ENCODE results near the gene SLC25A33. TPM values are rescaled to one million over a fixed set of nuclear protein-coding genes. Genes with fewer than 3 reads are reported as not detected.
A peak's percentile ranks its signal among the peaks of the same experiment; 100 is the strongest.
"Not testable (repeated sequence)": the region's sequence is repeated elsewhere in the genome, so short reads cannot be mapped to it uniquely, and the experiment has no call there.

The SLC25A33 gene
- total RNA-seq, 1 donor from 2014 or later = 1.6 TPM

DNA sequence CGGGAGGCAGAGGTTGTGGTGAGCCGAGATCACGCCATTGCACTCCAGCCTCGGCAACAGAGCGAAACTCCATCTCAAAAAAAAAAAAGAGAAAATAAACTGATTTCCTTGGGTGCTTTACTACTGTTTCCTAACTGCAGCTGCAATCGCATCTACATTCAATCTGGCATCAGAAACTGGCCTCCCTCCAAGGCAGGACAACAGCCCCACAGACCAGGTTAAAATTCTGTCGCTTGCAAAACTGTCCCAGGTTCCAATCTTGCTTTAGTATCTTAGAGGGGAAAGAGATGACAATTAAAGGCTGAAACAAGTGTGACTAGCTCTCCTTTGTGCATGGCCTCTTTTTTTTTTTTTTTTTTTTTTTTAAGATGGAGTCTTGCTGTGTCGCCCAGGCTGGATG lies 32.4 kb upstream of the SLC25A33 start:
- Histone ChIP-seq H3K4me3 (ENCODE audit: low read length in 3 of 3) (no peak overlapping the region), H3K9me3 (ENCODE audit: control insufficient read depth in 3 of 3, low read length in 3 of 3) (no peaks in the 10 kb centered on the region)

DNA sequence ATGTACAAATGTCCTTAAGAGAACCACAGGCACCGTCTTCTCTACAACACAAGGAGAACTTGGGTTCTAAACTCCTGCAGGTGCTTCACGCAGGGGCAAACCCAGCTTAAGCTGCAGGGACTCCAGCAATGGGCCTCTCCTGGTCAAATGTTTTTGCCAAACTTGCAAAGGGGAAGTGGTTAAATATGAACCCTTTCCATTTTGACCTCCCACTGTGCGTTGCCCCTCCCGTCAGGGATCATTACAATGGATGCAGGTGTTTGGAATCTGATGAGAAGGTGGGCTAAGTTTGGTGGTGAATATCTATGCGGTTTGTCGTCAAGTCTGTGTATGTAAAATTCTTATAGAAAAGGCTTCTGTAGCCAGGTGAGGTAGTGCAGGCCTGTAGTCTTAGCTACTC lies 29.1 kb upstream of the SLC25A33 start:
- Histone ChIP-seq H3K27ac (ENCODE audit: low read depth, low read length) (no peak overlapping the region), H3K27me3 (ENCODE audit: control insufficient read depth in 3 of 3, insufficient read depth in 3 of 3, low read length in 3 of 3) (peaks cover 0 to 3% (median 0%) of the 10 kb centered on the region in 3 donors), H3K4me3 (ENCODE audit: low read length in 3 of 3) (no peak overlapping the region), H3K9ac (ENCODE audit: low read depth in 1 of 3, low read length in 3 of 3) (no peak overlapping the region), H3K4me1 (ENCODE audit: control insufficient read depth in 3 of 3, insufficient read depth in 3 of 3, low read length in 3 of 3) (no peaks in the 10 kb centered on the region), H3K9me3 (ENCODE audit: control insufficient read depth in 3 of 3, low read length in 3 of 3) (no peaks in the 10 kb centered on the region), H3K36me3 (ENCODE audit: control insufficient read depth in 3 of 3, insufficient read depth in 3 of 3, low read length in 3 of 3) (no peaks in the 10 kb centered on the region)

More for the DNA sequence above, 32.4 kb upstream of the SLC25A33 start:
- H3K4me1 ChIP-seq (ENCODE audit: control insufficient read depth in 3 of 3, insufficient read depth in 3 of 3, low read length in 3 of 3) = peaks cover 0 to 5% (median 4%) of the 10 kb centered on the region in 3 donors
- H3K36me3 ChIP-seq (ENCODE audit: control insufficient read depth in 3 of 3, insufficient read depth in 3 of 3, low read length in 3 of 3) = no peaks in the 10 kb centered on the region
- H3K9ac ChIP-seq (ENCODE audit: low read depth in 1 of 3, low read length in 3 of 3) = no peak overlapping the region
- H3K27ac ChIP-seq (ENCODE audit: low read depth, low read length) = no peak overlapping the region
- H3K27me3 ChIP-seq (ENCODE audit: control insufficient read depth in 3 of 3, insufficient read depth in 3 of 3, low read length in 3 of 3) = peaks cover 0 to 3% (median 0%) of the 10 kb centered on the region in 3 donors

- not testable (repeated sequence) for H3K9ac ChIP-seq (ENCODE audit: low read depth in 1 of 3, low read length in 3 of 3); H3K27ac ChIP-seq (ENCODE audit: low read depth, low read length); H3K9me3 ChIP-seq (ENCODE audit: control insufficient read depth in 3 of 3, low read length in 3 of 3); H3K27me3 ChIP-seq (ENCODE audit: control insufficient read depth in 3 of 3, insufficient read depth in 3 of 3, low read length in 3 of 3); H3K36me3 ChIP-seq (ENCODE audit: control insufficient read depth in 3 of 3, insufficient read depth in 3 of 3, low read length in 3 of 3); H3K4me3 ChIP-seq (ENCODE audit: low read length in 3 of 3)
- H3K4me1 ChIP-seq (ENCODE audit: control insufficient read depth in 3 of 3, insufficient read depth in 3 of 3, low read length in 3 of 3) = peaks cover 3 to 13% (median 10%) of the 10 kb centered on the region in 3 donors
Observed at GRCh38 chr1:9515550-9515949, 23.7 kb upstream of the SLC25A33 start.

- Histone ChIP-seq H3K27ac (ENCODE audit: low read depth, low read length) (no peak overlapping the region), H3K9ac (ENCODE audit: low read depth in 1 of 3, low read length in 3 of 3) (no peak overlapping the region), H3K4me1 (ENCODE audit: control insufficient read depth in 3 of 3, insufficient read depth in 3 of 3, low read length in 3 of 3) (peaks cover 3 to 13% (median 11%) of the 10 kb centered on the region in 3 donors), H3K4me3 (ENCODE audit: low read length in 3 of 3) (no peak overlapping the region), H3K27me3 (ENCODE audit: control insufficient read depth in 3 of 3, insufficient read depth in 3 of 3, low read length in 3 of 3) (no peaks in the 10 kb centered on the region), H3K9me3 (ENCODE audit: control insufficient read depth in 3 of 3, low read length in 3 of 3) (no peaks in the 10 kb centered on the region), H3K36me3 (ENCODE audit: control insufficient read depth in 3 of 3, insufficient read depth in 3 of 3, low read length in 3 of 3) (no peaks in the 10 kb centered on the region)
Observed at GRCh38 chr1:9518454-9518998, 20.7 kb upstream of the SLC25A33 start.

DNA sequence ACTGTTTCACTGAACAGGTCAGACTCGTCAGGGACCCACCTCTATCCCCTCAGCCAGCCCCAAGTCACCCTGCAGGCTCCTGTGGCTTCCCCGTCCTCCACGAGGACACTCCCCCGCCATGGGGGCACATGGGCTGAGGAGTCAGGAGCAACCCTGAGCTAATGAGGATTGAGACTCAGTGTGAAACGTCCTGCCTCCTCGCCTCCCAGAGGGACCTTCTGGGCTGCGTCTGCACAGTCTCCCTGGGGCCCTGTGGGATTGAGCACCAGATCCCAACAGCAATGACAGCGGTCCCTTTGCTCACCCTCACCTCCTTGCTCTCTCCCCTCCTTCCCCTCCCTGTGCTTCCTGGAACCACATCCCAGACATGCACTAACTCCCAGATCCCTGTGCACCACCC lies 18.9 kb upstream of the SLC25A33 start:
- Histone ChIP-seq H3K4me1 (ENCODE audit: control insufficient read depth in 3 of 3, insufficient read depth in 3 of 3, low read length in 3 of 3) (peaks cover 3 to 13% (median 11%) of the 10 kb centered on the region in 3 donors), H3K9me3 (ENCODE audit: control insufficient read depth in 3 of 3, low read length in 3 of 3) (no peaks in the 10 kb centered on the region), H3K27ac (ENCODE audit: low read depth, low read length) (no peak overlapping the region), H3K27me3 (ENCODE audit: control insufficient read depth in 3 of 3, insufficient read depth in 3 of 3, low read length in 3 of 3) (no peaks in the 10 kb centered on the region), H3K4me3 (ENCODE audit: low read length in 3 of 3) (no peak overlapping the region), H3K36me3 (ENCODE audit: control insufficient read depth in 3 of 3, insufficient read depth in 3 of 3, low read length in 3 of 3) (no peaks in the 10 kb centered on the region), H3K9ac (ENCODE audit: low read depth in 1 of 3, low read length in 3 of 3) (no peak overlapping the region)

- H3K27me3 ChIP-seq (ENCODE audit: control insufficient read depth in 3 of 3, insufficient read depth in 3 of 3, low read length in 3 of 3) = no peaks in the 10 kb centered on the region
- no peak overlapping the region for H3K4me3 ChIP-seq (ENCODE audit: low read length in 3 of 3)
- H3K9ac ChIP-seq (ENCODE audit: low read depth in 1 of 3, low read length in 3 of 3) = no peak overlapping the region
- peaks cover 0 to 2% (median 0%) of the 10 kb centered on the region in 3 donors for H3K4me1 ChIP-seq (ENCODE audit: control insufficient read depth in 3 of 3, insufficient read depth in 3 of 3, low read length in 3 of 3)
- no peaks in the 10 kb centered on the region for H3K36me3 ChIP-seq (ENCODE audit: control insufficient read depth in 3 of 3, insufficient read depth in 3 of 3, low read length in 3 of 3)
- H3K27ac ChIP-seq (ENCODE audit: low read depth, low read length) = no peak overlapping the region
- no peaks in the 10 kb centered on the region for H3K9me3 ChIP-seq (ENCODE audit: control insufficient read depth in 3 of 3, low read length in 3 of 3)
Observed at GRCh38 chr1:9529190-9529589, 10.1 kb upstream of the SLC25A33 start.

GRCh38 chr1:9530320-9530719 lies 8.9 kb upstream of the SLC25A33 start:
- Histone ChIP-seq H3K27me3 (ENCODE audit: control insufficient read depth in 3 of 3, insufficient read depth in 3 of 3, low read length in 3 of 3) (no peaks in the 10 kb centered on the region), H3K9ac (ENCODE audit: low read depth in 1 of 3, low read length in 3 of 3) (no peak overlapping the region), H3K4me1 (ENCODE audit: control insufficient read depth in 3 of 3, insufficient read depth in 3 of 3, low read length in 3 of 3) (peaks cover 0 to 2% (median 0%) of the 10 kb centered on the region in 3 donors), H3K27ac (ENCODE audit: low read depth, low read length) (no peak overlapping the region), H3K9me3 (ENCODE audit: control insufficient read depth in 3 of 3, low read length in 3 of 3) (no peaks in the 10 kb centered on the region), H3K36me3 (ENCODE audit: control insufficient read depth in 3 of 3, insufficient read depth in 3 of 3, low read length in 3 of 3) (no peaks in the 10 kb centered on the region), H3K4me3 (ENCODE audit: low read length in 3 of 3) (no peak overlapping the region)

- Histone ChIP-seq H3K27ac (ENCODE audit: low read depth, low read length) (no peak overlapping the region), H3K27me3 (ENCODE audit: control insufficient read depth in 3 of 3, insufficient read depth in 3 of 3, low read length in 3 of 3) (no peaks in the 10 kb centered on the region), H3K9me3 (ENCODE audit: control insufficient read depth in 3 of 3, low read length in 3 of 3) (no peaks in the 10 kb centered on the region), H3K4me3 (ENCODE audit: low read length in 3 of 3) (no peak overlapping the region), H3K9ac (ENCODE audit: low read depth in 1 of 3, low read length in 3 of 3) (no peak overlapping the region), H3K36me3 (ENCODE audit: control insufficient read depth in 3 of 3, insufficient read depth in 3 of 3, low read length in 3 of 3) (no peaks in the 10 kb centered on the region), H3K4me1 (ENCODE audit: control insufficient read depth in 3 of 3, insufficient read depth in 3 of 3, low read length in 3 of 3) (peaks cover 4 to 6% (median 5%) of the 10 kb centered on the region in 3 donors)
Observed at GRCh38 chr1:9534953-9535352, 4.3 kb upstream of the SLC25A33 start.

DNA sequence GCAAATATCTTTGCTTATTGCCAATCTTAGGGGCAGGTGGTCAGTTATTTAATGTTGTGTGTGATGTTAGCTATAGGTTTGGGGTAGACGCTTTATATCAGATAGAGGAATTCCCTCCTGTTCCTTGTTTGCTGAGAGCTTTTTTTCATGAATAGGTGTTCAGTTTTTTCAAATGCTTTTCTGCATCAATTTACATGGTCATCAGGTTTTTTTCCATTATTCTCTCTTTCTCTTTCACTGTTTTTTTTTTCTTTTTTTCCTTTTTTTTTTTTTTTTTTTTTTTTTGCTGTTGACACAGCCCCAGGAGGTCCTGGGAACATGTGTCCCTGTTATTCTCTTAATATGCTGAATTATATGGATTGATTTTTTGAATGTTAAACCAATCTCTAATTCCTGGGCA lies 3.0 kb upstream of the SLC25A33 start:
- no peak overlapping the region for H3K9ac ChIP-seq (ENCODE audit: low read depth in 1 of 3, low read length in 3 of 3)
- peaks cover 8 to 15% (median 9%) of the 10 kb centered on the region in 3 donors for H3K4me1 ChIP-seq (ENCODE audit: control insufficient read depth in 3 of 3, insufficient read depth in 3 of 3, low read length in 3 of 3)
- H3K36me3 ChIP-seq (ENCODE audit: control insufficient read depth in 3 of 3, insufficient read depth in 3 of 3, low read length in 3 of 3) = no peaks in the 10 kb centered on the region
- no peak overlapping the region for H3K27ac ChIP-seq (ENCODE audit: low read depth, low read length)
- H3K27me3 ChIP-seq (ENCODE audit: control insufficient read depth in 3 of 3, insufficient read depth in 3 of 3, low read length in 3 of 3) = no peaks in the 10 kb centered on the region
- no peak overlapping the region for H3K4me3 ChIP-seq (ENCODE audit: low read length in 3 of 3)
- H3K9me3 ChIP-seq (ENCODE audit: control insufficient read depth in 3 of 3, low read length in 3 of 3) = no peaks in the 10 kb centered on the region

GRCh38 chr1:9537863-9538668 lies 1.2 kb upstream of the SLC25A33 start:
- Histone ChIP-seq H3K4me3 (ENCODE audit: low read length in 3 of 3) (no peak overlapping the region), H3K27ac (ENCODE audit: low read depth, low read length) (peak overlapping the region; percentile 81), H3K9ac (ENCODE audit: low read depth in 1 of 3, low read length in 3 of 3) (no peak overlapping the region), H3K9me3 (ENCODE audit: control insufficient read depth in 3 of 3, low read length in 3 of 3) (no peaks in the 10 kb centered on the region), H3K36me3 (ENCODE audit: control insufficient read depth in 3 of 3, insufficient read depth in 3 of 3, low read length in 3 of 3) (no peaks in the 10 kb centered on the region), H3K27me3 (ENCODE audit: control insufficient read depth in 3 of 3, insufficient read depth in 3 of 3, low read length in 3 of 3) (no peaks in the 10 kb centered on the region), H3K4me1 (ENCODE audit: control insufficient read depth in 3 of 3, insufficient read depth in 3 of 3, low read length in 3 of 3) (peaks cover 11 to 15% (median 15%) of the 10 kb centered on the region in 3 donors)
